Thyroid gland (tissue), 4 donors: ENCODE measurements around the gene PHLDB1.

ENCODE experiments used
- CTCF ChIP-seq, 6 experiments: fragments of 200-600 bp in 3 of 6; fragments of 450-650 bp in 3 of 6; sonication (generic) in 3 of 6; IDR thresholded peaks; one replicate each; pipeline ENCODE4 v1.5.1; 2016 to 2019; ENCODE audit warnings: antibody characterized with exemption in 6 of 6, mild to moderate bottlenecking in 2 of 6, inconsistent platforms in 1 of 6, moderate library complexity in 1 of 6
- POLR2A ChIP-seq, 2 donors: fragments of 450-650 bp; IDR thresholded peaks; one replicate each; pipeline ENCODE4 v1.6.1; 2017; ENCODE audit warnings: antibody characterized with exemption in 2 of 2, mild to moderate bottlenecking in 2 of 2, moderate library complexity in 1 of 2

GRCh38 chr11:118672846-118673245 is 65.4 kb downstream of the PHLDB1 start:
- TF ChIP-seq CTCF (IDR thresholded peaks at IDR 0.05): no peak
- no peak for TF ChIP-seq POLR2A (IDR thresholded peaks at IDR 0.05)
